HG03064 (cell line): ENCODE results near the gene DDX3X.
"Not testable (repeated sequence)": the region's sequence is repeated elsewhere in the genome, so short reads cannot be mapped to it uniquely, and the experiment has no call there.

Experiments used
- ATAC-seq: cut with Tn5 transposase; IDR thresholded peaks from one replicate; pipeline ENCODE4 v1.9.1; 2021; ENCODE audit warnings: low read depth; ENCODE audit not compliant: unreplicated experiment

The DDX3X gene

GRCh38 chrX:41352329-41352838, 18.4 kb downstream of the DDX3X start:
- ATAC-seq, result no peak

- ATAC-seq, result no peak
Observed at GRCh38 chrX:41353985-41354384, 20.0 kb downstream of the DDX3X start.

GRCh38 chrX:41369152-41369551, 35.2 kb downstream of the DDX3X start:
- ATAC-seq, result no peak

GRCh38 chrX:41371575-41371974, 37.6 kb downstream of the DDX3X start:
- ATAC-seq, result not testable (repeated sequence)

- no peak for ATAC-seq
Observed at GRCh38 chrX:41373989-41374606, 40.1 kb downstream of the DDX3X start.

GRCh38 chrX:41377624-41378023, 43.7 kb downstream of the DDX3X start:
- no peak for ATAC-seq

GRCh38 chrX:41381685-41382084, 47.7 kb downstream of the DDX3X start:
- ATAC-seq, result no peak

- ATAC-seq, result no peak
Observed at GRCh38 chrX:41382714-41383645, 49.0 kb downstream of the DDX3X start.

GRCh38 chrX:41384051-41384705, 50.2 kb downstream of the DDX3X start:
- ATAC-seq, result no peak

- no peak for ATAC-seq
Observed at GRCh38 chrX:41386222-41386990, 52.4 kb downstream of the DDX3X start.

- ATAC-seq, result no peak
Observed at GRCh38 chrX:41388543-41388942, 54.6 kb downstream of the DDX3X start.

GRCh38 chrX:41389311-41389888, 55.4 kb downstream of the DDX3X start:
- ATAC-seq, result no peak

- ATAC-seq, result not testable (repeated sequence)
Observed at GRCh38 chrX:41390576-41390975, 56.6 kb downstream of the DDX3X start.

- no peak for ATAC-seq
Observed at GRCh38 chrX:41391606-41392005, 57.6 kb downstream of the DDX3X start.

GRCh38 chrX:41394293-41394692, 60.3 kb downstream of the DDX3X start:
- no peak for ATAC-seq

- ATAC-seq, result no peak
Observed at GRCh38 chrX:41397219-41397618, 63.3 kb downstream of the DDX3X start.

GRCh38 chrX:41397768-41398167, 63.8 kb downstream of the DDX3X start:
- ATAC-seq, result no peak

GRCh38 chrX:41402556-41402955, 68.6 kb downstream of the DDX3X start:
- ATAC-seq, result not testable (repeated sequence)

- no peak for ATAC-seq
Observed at GRCh38 chrX:41405551-41405950, 71.6 kb downstream of the DDX3X start.

GRCh38 chrX:41406201-41406600, 72.2 kb downstream of the DDX3X start:
- no peak for ATAC-seq
